CD4-positive, CD25-positive, alpha-beta regulatory T cell (primary cell): ENCODE results near the gene MAF. TPM values are rescaled to one million over a fixed set of nuclear protein-coding genes. Genes with fewer than 3 reads are reported as not detected.

Source experiments
- ATAC-seq, 2 donors: fragments of 150-1000 bp; cut with Tn5 transposase; one replicate each; pipeline ENCODE4 v1.10.0; 2021; ENCODE audit warnings: low read depth in 2 of 2, moderate number of reproducible peaks in 2 of 2, moderate library complexity in 1 of 2
- DNase-seq, 3 donors: peaks; one replicate each; pipeline versions ENCODE4 v3.0.0 to v3.0.0-alpha.2; 2012 to 2022; ENCODE audit warnings: mixed read lengths in 1 of 3
- H3K27ac ChIP-seq: one replicate; pipeline ENCODE4 v1.7.0; 2013; ENCODE audit warnings: mild to moderate bottlenecking, low read length; ENCODE audit not compliant: insufficient read depth, poor library complexity, severe bottlenecking
- H3K27me3 ChIP-seq: one replicate; pipeline ENCODE4 v1.7.0; 2013; ENCODE audit warnings: low read length; ENCODE audit not compliant: control insufficient read depth, insufficient read depth
- H3K36me3 ChIP-seq: one replicate; pipeline ENCODE4 v1.7.0; 2013; ENCODE audit warnings: mild to moderate bottlenecking, low read length, moderate library complexity; ENCODE audit not compliant: control insufficient read depth, insufficient read depth
- H3K4me1 ChIP-seq: 2 replicates; pipeline ENCODE4 v1.7.0; 2013; ENCODE audit warnings: mild to moderate bottlenecking, low read length; ENCODE audit not compliant: insufficient read depth, control insufficient read depth, poor library complexity, severe bottlenecking
- H3K4me3 ChIP-seq: one replicate; pipeline ENCODE4 v1.7.0; 2013; ENCODE audit warnings: low read depth, mild to moderate bottlenecking, low read length, moderate library complexity
- H3K9me3 ChIP-seq, 2 experiments: 1 replicate in 1 of 2; 2 replicates in 1 of 2; pipeline ENCODE4 v1.7.0; 2013; ENCODE audit warnings: low read length in 2 of 2, mild to moderate bottlenecking in 1 of 2, moderate library complexity in 1 of 2; ENCODE audit not compliant: control insufficient read depth in 2 of 2
- H3K27ac Mint-ChIP-seq, 3 donors: one replicate each; pipeline ENCODE4 v1.8.0; 2020 to 2022; ENCODE audit warnings: mild to moderate bottlenecking in 3 of 3, mixed read lengths in 3 of 3, moderate library complexity in 2 of 3
- H3K27me3 Mint-ChIP-seq: one replicate; pipeline ENCODE4 v1.8.0; 2022; ENCODE audit warnings: mild to moderate bottlenecking, mixed read lengths
- H3K36me3 Mint-ChIP-seq: one replicate; pipeline ENCODE4 v1.8.0; 2020; ENCODE audit warnings: mixed read lengths
- H3K4me1 Mint-ChIP-seq, 4 donors: one replicate each; pipeline ENCODE4 v1.8.0; 2020 to 2022; ENCODE audit warnings: mixed read lengths in 4 of 4, mild to moderate bottlenecking in 1 of 4
- H3K4me3 Mint-ChIP-seq, 4 donors: one replicate each; pipeline ENCODE4 v1.8.0; 2020 to 2022; ENCODE audit warnings: mild to moderate bottlenecking in 4 of 4, mixed read lengths in 4 of 4, moderate library complexity in 3 of 4
- H3K9me3 Mint-ChIP-seq, 7 donors: one replicate each; pipeline ENCODE4 v1.8.0; 2020 to 2022; ENCODE audit warnings: mixed read lengths in 7 of 7, mild to moderate bottlenecking in 3 of 7, moderate library complexity in 2 of 7
- polyA plus RNA-seq, 4 donors: library from polyadenylated mRNA; unstranded; fragments of 300-500 nt; fragmentation: Illumina TruSeq; gene quantifications; one replicate each; pipeline ENCODE4 v1.2.3, GENCODE V29; 2021
- total RNA-seq: library from RNA; stranded (reverse); gene quantifications from one replicate; pipeline ENCODE4 v1.2.3, GENCODE V29; 2022

MAF gene
- total and polyA plus RNA-seq, 5 donors from 2014 or later = 1.4 to 120 (median 3.8) TPM

- no peaks in the 10 kb centered on the region for H3K27me3 ChIP-seq
- DNase-seq (no peak), ATAC-seq (no peak)
- H3K4me1 Mint-ChIP-seq = peaks cover 15 to 56% (median 44%) of the 10 kb centered on the region in 4 donors
- H3K36me3 Mint-ChIP-seq = no peaks in the 10 kb centered on the region
- peak overlapping the region; percentile 48 to 76 (median 66) for H3K27ac Mint-ChIP-seq
- H3K4me1 ChIP-seq = peaks cover 42% of the 10 kb centered on the region
- peaks cover 13% of the 10 kb centered on the region for H3K27me3 Mint-ChIP-seq
- H3K9me3 Mint-ChIP-seq = peaks cover 0 to 1% (median 0%) of the 10 kb centered on the region in 7 donors
- H3K4me3 ChIP-seq = peak overlapping the region; percentile 92
- peak overlapping the region; percentile 62 for H3K27ac ChIP-seq
- peaks cover 10% of the 10 kb centered on the region for H3K36me3 ChIP-seq
- no peaks in the 10 kb centered on the region for H3K9me3 ChIP-seq
- H3K4me3 Mint-ChIP-seq = peak overlapping the region; percentile 85 to 98 (median 92)
Observed at GRCh38 chr16:79597277-79598062, 3.1 kb downstream of the MAF start.

- H3K36me3 Mint-ChIP-seq = no peaks in the 10 kb centered on the region
- H3K27me3 Mint-ChIP-seq = peaks cover 16% of the 10 kb centered on the region
- no peak for ATAC-seq
- DNase-seq = no peak
- H3K4me3 ChIP-seq = peak overlapping the region; percentile 92
- peaks cover 10% of the 10 kb centered on the region for H3K36me3 ChIP-seq
- peak overlapping the region; percentile 85 to 98 (median 92) for H3K4me3 Mint-ChIP-seq
- peak overlapping the region; percentile 52 to 59 (median 59) for H3K27ac Mint-ChIP-seq
- H3K4me1 ChIP-seq = peaks cover 27% of the 10 kb centered on the region
- H3K27me3 ChIP-seq = no peaks in the 10 kb centered on the region
- H3K27ac ChIP-seq = peak overlapping the region; percentile 62
- peaks cover 12 to 48% (median 41%) of the 10 kb centered on the region in 4 donors for H3K4me1 Mint-ChIP-seq
- no peaks in the 10 kb centered on the region for H3K9me3 ChIP-seq
- H3K9me3 Mint-ChIP-seq = peaks cover 0 to 1% (median 0%) of the 10 kb centered on the region in 7 donors
Observed at GRCh38 chr16:79595931-79596450, 4.5 kb downstream of the MAF start.

GRCh38 chr16:79595231-79595641 lies 5.3 kb downstream of the MAF start:
- ATAC-seq (no peak), DNase-seq (no peak)
- Histone ChIP-seq H3K36me3 (peaks cover 10% of the 10 kb centered on the region), H3K4me3 (peak overlapping the region; percentile 92), H3K27ac (peak overlapping the region; percentile 62), H3K4me1 (peaks cover 26% of the 10 kb centered on the region), H3K27me3 (no peaks in the 10 kb centered on the region), H3K9me3 (no peaks in the 10 kb centered on the region)
- Mint-ChIP-seq H3K9me3 (peaks cover 0 to 1% (median 0%) of the 10 kb centered on the region in 7 donors), H3K27ac (peak overlapping the region; percentile 53 to 62 (median 59)), H3K36me3 (no peaks in the 10 kb centered on the region), H3K4me1 (peaks cover 12 to 42% (median 38%) of the 10 kb centered on the region in 4 donors), H3K27me3 (peaks cover 14% of the 10 kb centered on the region), H3K4me3 (peak overlapping the region; percentile 85 to 98 (median 92))

GRCh38 chr16:79593754-79594153 lies 6.8 kb downstream of the MAF start:
- H3K27ac Mint-ChIP-seq = peak overlapping the region in 2 of 3 donors; percentile 32 to 55
- peak overlapping the region; percentile 33 to 85 (median 61) for H3K4me3 Mint-ChIP-seq
- peak overlapping the region; percentile 92 for H3K4me3 ChIP-seq
- no peak for ATAC-seq
- peaks cover 0 to 1% (median 0%) of the 10 kb centered on the region in 7 donors for H3K9me3 Mint-ChIP-seq
- peaks cover 22% of the 10 kb centered on the region for H3K27me3 Mint-ChIP-seq
- no peaks in the 10 kb centered on the region for H3K36me3 Mint-ChIP-seq
- H3K27me3 ChIP-seq = no peaks in the 10 kb centered on the region
- DNase-seq = no peak
- H3K4me1 ChIP-seq = peaks cover 35% of the 10 kb centered on the region
- peak overlapping the region; percentile 62 for H3K27ac ChIP-seq
- H3K4me1 Mint-ChIP-seq = peaks cover 14 to 49% (median 44%) of the 10 kb centered on the region in 4 donors
- peaks cover 10% of the 10 kb centered on the region for H3K36me3 ChIP-seq
- H3K9me3 ChIP-seq = no peaks in the 10 kb centered on the region

- DNase-seq (no peak), ATAC-seq (no peak)
- H3K36me3 Mint-ChIP-seq = no peaks in the 10 kb centered on the region
- Histone ChIP-seq H3K36me3 (peaks cover 10% of the 10 kb centered on the region), H3K9me3 (no peaks in the 10 kb centered on the region), H3K27ac (peak overlapping the region; percentile 56), H3K27me3 (no peaks in the 10 kb centered on the region), H3K4me1 (peaks cover 35% of the 10 kb centered on the region), H3K4me3 (peak overlapping the region; percentile 92)
- peak overlapping the region; percentile 60 to 85 (median 72) for H3K4me3 Mint-ChIP-seq
- peaks cover 13 to 49% (median 43%) of the 10 kb centered on the region in 4 donors for H3K4me1 Mint-ChIP-seq
- H3K27me3 Mint-ChIP-seq = peaks cover 24% of the 10 kb centered on the region
- peak overlapping the region in 2 of 3 donors; percentile 55 to 68 for H3K27ac Mint-ChIP-seq
- H3K9me3 Mint-ChIP-seq = peaks cover 0 to 1% (median 0%) of the 10 kb centered on the region in 7 donors
Observed at GRCh38 chr16:79593074-79593531, 7.4 kb downstream of the MAF start.

- ATAC-seq (no peak), DNase-seq (no peak)
- Histone ChIP-seq H3K36me3 (peaks cover 10% of the 10 kb centered on the region), H3K4me1 (peaks cover 32% of the 10 kb centered on the region), H3K27ac (no peak overlapping the region), H3K4me3 (peak overlapping the region; percentile 92), H3K9me3 (no peaks in the 10 kb centered on the region), H3K27me3 (no peaks in the 10 kb centered on the region)
- Mint-ChIP-seq H3K36me3 (no peaks in the 10 kb centered on the region), H3K27ac (peak overlapping the region in 1 of 3 donors; percentile 9), H3K27me3 (peaks cover 34% of the 10 kb centered on the region), H3K4me1 (peaks cover 11 to 49% (median 41%) of the 10 kb centered on the region in 4 donors), H3K4me3 (peak overlapping the region in 3 of 4 donors; percentile 32 to 85 (median 39)), H3K9me3 (peaks cover 0 to 1% (median 0%) of the 10 kb centered on the region in 7 donors)
Observed at GRCh38 chr16:79592186-79592585, 8.4 kb downstream of the MAF start.

- ATAC-seq (peak; percentile 14 to 20), DNase-seq (no peak)
- H3K4me3 ChIP-seq = peak overlapping the region; percentile 38
- H3K4me1 ChIP-seq = peaks cover 12% of the 10 kb centered on the region
- H3K9me3 Mint-ChIP-seq = peaks cover 0 to 1% (median 0%) of the 10 kb centered on the region in 7 donors
- peaks cover 10% of the 10 kb centered on the region for H3K36me3 ChIP-seq
- H3K27ac ChIP-seq = no peak overlapping the region
- peak overlapping the region in 3 of 4 donors; percentile 39 to 71 (median 66) for H3K4me3 Mint-ChIP-seq
- H3K27me3 ChIP-seq = no peaks in the 10 kb centered on the region
- peaks cover 6 to 38% (median 25%) of the 10 kb centered on the region in 4 donors for H3K4me1 Mint-ChIP-seq
- H3K9me3 ChIP-seq = no peaks in the 10 kb centered on the region
- H3K27ac Mint-ChIP-seq = peak overlapping the region; percentile 33 to 40 (median 33)
- no peaks in the 10 kb centered on the region for H3K36me3 Mint-ChIP-seq
- H3K27me3 Mint-ChIP-seq = peaks cover 36% of the 10 kb centered on the region
Observed at GRCh38 chr16:79589601-79590102, 10.9 kb downstream of the MAF start.
